NCI-H1417 treated with DMSO at 0.1 percent for 48 hours (cell line): Measurements from ENCODE around the gene TAF15.

ENCODE experiments used
- DNase-seq: peaks from one replicate; lab custom pipeline; 2025; lab: John Stamatoyannopoulos, UW

Gene TAF15

DNA sequence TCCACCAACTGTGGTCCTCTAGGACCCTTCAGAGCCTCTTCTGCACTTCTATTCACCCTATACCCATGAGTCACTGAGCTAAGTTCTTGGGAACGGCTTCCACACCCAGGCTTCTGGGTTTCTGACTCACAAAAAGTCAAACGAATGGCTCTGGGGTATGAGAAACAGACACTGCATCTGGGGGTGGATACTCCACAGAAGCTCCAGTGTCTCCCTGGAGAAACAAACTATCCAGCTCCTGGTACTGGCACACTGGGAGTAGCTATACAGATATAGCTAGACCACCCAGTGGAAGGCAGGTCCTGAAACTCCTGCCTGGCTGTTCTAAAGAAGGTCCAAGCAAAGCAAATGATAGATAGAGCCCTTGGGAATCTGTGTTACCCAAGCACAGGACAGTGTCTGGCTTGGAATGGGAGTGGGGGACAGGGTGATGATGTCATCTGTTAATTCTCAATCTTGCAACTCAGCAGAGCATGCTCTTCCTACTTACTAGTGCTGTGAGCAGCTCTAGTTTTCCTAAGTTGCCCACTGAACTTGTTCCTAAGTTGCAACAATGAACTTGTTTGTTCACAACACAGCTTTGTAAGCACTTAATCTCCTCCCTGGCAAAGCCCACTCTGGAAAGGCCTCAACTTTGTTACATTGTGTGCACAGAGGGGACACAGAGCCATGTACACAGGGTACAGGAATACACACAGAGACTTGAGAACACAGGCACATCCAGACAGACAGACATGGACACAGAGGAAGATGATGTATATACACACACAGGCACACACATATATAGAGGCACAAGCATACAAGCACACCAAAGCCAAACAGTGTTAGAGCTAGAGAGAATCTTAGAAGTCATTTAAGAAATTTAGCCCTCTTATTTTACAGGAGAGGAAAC, 20.6 kb upstream of the TAF15 start:
- no peak for DNase-seq

GRCh38 chr17:35790841-35791240, 18.4 kb upstream of the TAF15 start:
- no peak for DNase-seq

DNA sequence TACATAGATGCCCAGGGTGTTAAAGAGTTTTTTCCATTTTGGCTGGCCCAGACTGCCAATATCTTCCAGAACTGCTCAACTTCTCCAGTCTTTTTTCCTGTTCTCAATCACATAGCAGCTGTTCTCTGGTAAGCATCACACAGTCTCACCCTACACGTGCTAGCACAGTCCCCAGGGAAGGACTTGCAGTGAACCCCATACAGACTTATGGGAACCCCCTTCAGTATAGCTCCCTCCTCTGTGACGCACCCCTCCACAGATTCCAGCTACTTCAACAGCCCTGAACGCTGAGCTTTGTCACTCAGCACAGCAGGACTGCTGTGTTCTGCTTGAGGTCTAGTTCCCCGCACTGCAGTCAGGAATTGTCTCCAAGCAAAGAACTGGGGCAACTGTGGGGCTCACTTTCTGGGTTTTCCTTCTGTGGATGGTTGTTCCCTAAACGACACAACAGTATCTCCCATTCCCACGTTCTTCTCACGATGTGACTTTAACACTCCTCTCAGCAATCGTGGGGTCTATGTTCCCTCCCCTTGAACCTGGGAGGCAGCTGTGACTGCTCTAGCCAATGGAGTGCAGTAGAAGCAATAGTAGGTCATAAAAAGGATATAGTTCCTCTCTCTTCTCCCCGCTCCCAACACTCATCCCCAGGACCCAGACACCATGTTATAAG, 17.5 kb upstream of the TAF15 start:
- DNase-seq = no peak

DNA sequence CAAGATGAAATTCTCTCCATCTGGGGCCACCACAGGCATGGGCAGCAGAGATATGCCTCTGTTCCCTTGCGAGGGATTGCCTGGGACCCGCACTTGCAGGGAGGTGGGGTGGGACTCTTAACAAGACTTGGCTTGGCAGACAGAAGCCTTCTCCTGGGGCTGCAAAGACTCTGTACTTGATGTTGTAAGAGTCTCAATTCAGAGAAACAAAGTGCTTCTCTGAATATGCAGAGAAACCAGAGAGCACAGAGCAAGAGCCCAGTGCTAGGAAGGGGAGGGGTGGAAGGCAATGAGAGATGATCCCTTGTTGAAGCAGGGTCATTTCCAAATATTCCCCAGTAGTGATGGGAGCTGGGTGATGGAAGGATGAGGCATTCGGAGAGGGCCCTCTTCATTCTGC, 16.0 kb upstream of the TAF15 start:
- no peak for DNase-seq

DNA sequence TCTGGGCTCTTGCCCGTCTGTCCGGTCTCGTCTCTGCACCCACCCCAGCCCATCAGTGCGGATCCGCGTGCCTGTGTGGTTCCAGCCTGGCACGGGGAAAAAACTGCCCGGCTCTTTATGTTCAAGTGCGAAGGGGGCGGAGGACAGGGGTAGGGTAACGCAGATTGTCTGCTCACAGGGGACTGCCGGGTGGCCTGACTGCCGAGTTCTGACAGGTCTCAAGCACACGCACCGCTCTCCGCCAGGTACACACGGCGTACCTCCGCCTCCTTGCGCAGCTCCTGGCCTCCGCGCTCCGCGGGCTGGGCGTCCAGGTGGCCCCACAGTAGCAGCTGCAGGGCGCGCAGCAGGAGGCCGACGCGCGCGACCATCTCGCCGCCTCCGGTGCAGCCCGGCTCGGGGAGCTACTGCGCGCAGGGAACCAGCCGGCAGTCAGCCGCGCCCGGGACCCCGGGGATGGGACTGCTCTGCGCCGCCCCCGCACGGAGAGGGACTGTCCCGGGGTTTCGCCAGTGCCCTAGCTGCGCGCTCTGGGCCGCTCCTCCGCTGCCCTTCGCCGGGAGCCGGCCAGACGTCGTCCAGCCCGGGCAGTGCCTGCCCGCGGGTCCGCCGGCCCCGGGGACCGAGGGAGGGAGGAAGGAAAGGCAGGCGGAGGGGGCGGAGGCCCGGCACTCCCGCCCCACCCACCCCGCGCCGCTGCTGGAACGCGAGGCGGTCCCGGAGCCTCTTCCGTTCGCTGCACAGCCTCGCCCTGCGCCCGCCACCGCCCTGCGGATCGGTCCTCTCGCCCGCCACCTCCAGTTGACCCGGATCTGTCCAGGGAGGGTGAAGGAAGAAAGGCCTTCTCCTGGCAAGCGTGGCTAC, 14.0 kb upstream of the TAF15 start, which contains the start of gene MMP28:
Gene MMP28 (minus strand): TSS at position 635 of the 864 bp plus-strand sequence. CDS start 264 bp downstream, at position 371.
- no peak for DNase-seq

GRCh38 chr17:35795871-35796265, 13.4 kb upstream of the TAF15 start:
- no peak for DNase-seq

DNA sequence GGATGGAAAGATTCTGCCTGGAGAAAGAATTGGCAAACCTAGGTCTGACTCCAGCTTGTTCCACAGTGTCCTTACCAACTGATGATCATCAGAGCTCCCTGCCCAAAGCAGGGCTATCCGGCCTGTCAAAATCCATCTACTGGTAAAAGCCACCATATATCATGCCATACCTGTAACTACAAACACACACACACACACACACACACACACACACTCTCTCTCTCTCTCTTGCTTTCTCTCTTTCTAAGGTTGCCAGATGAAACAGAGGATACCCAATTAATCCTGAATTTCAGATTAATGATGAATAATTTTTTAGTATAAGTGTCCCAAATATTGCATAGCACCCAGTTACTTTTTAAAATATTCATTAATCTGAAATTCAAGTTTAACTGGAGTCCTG, 12.3 kb upstream of the TAF15 start:
- DNase-seq = no peak

- no peak for DNase-seq
These were observed 11.9 kb upstream of the TAF15 start for GRCh38 chr17:35797370-35797769.

DNA sequence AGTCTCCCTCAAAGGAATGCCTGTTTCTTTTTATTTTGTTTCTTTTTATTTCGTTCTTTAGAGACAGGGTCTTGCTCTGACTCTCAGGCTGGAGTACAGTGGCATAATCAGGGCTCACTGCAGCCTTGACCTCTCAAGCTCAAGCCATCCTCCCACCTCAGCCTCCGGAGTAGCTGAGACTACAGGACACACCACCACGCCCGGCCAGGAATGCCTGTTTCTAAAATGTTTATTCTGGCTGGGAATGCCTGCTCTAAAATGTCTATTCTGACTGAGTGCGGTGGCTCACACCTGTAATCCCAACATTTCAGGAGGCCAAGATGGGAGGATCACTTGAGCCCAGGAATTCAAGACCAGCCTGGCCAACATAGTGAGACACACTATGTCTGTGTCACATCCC, 11.4 kb upstream of the TAF15 start:
- no peak for DNase-seq

DNA sequence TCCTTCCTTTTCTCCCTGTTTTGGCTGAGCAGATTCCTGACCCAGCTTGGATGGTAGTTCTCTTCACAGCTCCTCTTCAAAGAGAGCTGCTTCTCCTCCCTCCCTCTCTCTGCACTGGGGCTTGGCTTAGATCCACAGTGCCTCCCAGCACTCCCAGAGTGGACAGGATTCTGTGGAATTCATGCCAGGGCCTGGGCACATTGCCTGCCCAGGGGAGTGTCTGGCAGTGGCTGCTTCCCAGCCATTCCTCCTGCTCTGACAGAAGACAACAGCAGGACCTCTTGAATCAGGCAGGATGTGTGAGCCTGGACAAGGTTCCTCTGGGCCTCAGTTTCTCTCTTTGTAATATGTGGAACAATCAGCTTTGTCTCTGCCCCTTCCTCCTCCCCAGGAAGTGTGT, 9.3 kb upstream of the TAF15 start:
- no peak for DNase-seq

GRCh38 chr17:35801583-35802224, 7.6 kb upstream of the TAF15 start:
- no peak for DNase-seq

- no peak for DNase-seq
These were observed 4.6 kb upstream of the TAF15 start for GRCh38 chr17:35804658-35805192.

DNA sequence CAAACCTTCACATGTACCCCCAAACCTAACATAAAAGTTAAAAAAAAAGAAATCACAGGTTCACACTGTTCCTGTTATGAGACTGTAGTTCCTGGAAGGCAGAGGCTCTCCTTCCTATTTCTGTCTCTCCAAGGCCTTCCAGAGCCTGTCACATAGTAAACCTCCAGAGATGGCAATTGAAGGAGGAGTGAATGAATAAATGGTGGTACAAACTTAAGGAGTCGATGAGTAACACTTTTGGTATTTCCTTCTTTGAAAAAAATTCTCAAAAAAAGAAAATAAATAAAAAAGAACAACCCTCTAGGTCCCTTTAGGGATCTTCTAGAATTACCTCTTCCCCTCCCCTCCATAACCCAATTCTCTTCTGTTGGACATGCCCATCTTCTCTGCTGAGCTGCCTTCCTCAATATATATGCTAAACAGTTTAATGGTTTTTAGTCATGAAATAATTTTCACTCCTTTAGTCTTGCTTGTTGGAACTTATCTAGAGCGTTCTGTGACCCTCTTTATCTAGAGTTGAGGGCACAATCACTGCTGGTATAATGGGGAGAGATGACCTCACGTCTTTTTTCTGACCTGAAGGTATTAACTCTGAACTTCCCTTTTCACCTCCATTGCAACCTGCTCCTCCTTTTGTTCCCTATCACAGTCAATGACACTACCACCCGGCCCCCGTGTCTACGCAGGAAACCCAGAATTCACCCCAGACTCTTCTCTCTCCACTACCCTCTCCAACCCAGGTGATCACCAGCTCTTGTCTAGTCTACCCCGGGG, 1.7 kb upstream of the TAF15 start:
- DNase-seq = no peak

DNA sequence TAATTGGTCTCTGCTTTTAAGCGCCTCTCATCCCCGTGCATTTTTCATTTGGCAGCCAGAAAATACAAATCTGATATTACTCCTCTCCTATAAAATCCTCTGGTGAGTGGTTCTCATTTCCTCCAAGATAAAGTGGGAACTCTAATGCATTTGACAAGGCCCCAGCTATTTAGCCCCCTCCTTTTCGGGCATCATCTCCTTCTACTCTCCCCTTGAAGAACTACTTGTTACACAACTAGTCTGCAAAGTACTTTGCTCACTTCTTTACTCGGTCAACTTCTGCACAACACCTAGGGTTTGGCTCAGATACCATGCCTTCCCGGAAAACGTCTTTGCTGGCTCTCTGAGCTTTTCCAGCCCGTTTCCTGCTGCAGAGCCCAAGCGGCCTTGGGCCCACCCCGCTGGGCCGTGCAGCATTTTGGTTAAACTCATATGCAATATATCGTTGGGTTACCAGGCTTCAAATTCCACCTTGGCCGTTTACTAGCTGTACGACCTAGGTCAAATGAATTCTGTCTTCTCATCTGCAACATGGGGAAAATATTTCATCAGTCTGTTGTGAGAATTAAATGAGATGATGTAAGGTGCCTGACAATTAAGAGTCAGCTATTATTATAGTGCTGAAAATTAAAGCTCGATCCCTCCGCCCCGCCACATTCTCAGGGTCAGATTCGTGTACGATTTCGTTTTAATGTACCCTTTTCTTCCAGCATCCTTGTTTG, 883 bp upstream of the TAF15 start:
- no peak for DNase-seq

GRCh38 chr17:35809855-35810461, 674 bp downstream of the TAF15 start:
- DNase-seq = no peak

DNA sequence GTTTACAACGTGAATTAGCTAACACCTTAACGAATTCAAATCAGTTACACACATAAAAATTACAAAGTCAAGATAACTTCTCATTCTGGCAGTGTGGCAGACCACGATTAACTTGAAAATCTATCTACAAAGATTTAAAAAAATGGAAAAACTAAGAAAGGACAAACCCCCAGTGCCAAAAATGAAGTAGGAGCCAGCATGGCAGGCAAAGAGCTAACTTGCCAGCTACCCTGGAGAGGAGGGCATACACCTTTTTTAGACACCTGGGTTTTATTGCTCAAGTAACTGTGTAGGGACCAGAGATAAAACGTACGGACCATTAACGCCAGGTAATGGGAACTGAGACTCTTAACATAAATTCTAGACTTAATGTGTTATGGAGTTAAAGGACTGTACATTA, 2.5 kb downstream of the TAF15 start:
- no peak for DNase-seq

DNA sequence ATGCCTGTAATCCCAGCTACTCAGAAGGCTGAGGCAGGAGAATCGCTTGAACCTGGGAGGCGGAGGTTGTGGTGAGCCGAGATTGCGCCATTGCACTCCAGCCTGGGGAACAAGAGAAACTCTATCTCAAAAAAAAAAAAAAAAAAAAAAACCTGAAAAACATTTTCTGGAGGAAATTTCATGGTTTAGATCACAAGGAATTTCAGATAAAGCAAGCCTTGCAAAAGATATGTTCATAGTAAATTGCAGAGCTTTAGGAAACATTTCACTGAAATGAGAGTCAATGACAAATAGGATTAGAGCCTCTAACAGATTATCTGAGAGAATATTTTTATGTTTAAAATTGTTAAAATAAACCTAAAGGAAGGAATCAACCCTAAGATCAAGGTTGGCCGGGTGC, 3.2 kb downstream of the TAF15 start:
- no peak for DNase-seq

DNA sequence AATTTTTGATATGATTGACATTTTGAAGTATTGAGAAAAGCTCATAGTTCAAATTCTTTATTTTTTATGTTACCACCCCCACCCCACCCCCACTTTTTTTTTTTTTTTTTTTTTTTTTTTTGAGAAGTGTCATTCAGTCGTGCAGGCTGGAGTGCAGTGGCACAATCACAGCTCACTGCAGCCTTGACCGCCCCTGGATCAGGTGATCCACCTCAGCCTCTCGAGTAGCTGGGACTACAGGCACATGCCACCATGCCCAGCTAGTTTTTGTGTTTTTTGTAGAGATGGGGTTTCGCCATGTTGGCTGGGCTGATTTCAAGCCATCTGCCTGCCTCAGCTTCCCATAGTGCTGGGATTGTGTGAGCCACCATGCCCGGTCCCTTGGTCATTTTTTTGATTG, 7.4 kb downstream of the TAF15 start:
- no peak for DNase-seq

GRCh38 chr17:35817196-35817595, 7.9 kb downstream of the TAF15 start:
- DNase-seq = no peak

DNA sequence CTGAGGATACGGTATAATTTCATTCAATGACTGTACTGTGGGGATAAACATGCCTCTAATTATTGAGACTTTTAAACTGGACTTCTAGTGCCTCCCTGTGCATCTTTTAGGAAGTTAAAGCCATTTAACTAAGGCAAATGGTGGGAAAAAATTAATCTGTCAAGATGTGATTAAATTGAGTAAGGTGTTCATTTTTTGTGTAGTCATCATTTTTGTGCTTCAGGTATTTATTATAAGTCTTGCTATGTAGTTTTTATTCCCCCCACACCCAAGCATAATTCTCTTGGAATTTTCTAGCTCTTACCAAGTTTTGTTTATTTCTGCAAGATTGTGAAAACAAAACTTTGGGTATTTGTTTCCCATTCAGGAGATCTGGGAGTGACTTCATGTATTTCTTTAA, 10.2 kb downstream of the TAF15 start:
- no peak for DNase-seq
